BE2C (cell line): ENCODE data around the gene SLC22A16.

Source experiments
- DNase-seq: peaks from one replicate; pipeline ENCODE4 v3.0.0-alpha.2; 2020
- H3K27me3 ChIP-seq: fragments of 250-450 bp; sonication (Bioruptor Pico); 2 replicates; pipeline ENCODE4 v1.5.1; 2020; ENCODE audit warnings: mild to moderate bottlenecking
- H3K36me3 ChIP-seq: fragments of 250-450 bp; sonication (Bioruptor Pico); 2 replicates; pipeline ENCODE4 v1.5.1; 2020; ENCODE audit warnings: mild to moderate bottlenecking
- H3K4me1 ChIP-seq: fragments of 250-450 bp; sonication (Bioruptor Pico); 2 replicates; pipeline ENCODE4 v1.5.1; 2020
- H3K4me3 ChIP-seq: 2 replicates; pipeline ENCODE4 v1.5.1; 2011; ENCODE audit warnings: low read depth, low read length
- H3K9me3 ChIP-seq: fragments of 250-450 bp; sonication (Bioruptor Pico); 2 replicates; pipeline ENCODE4 v1.5.1; 2020
- CTCF ChIP-seq: IDR thresholded peaks from 2 replicates; pipeline ENCODE4 v1.5.1; 2012; ENCODE audit warnings: mild to moderate bottlenecking, low read depth, low read length

SLC22A16 gene

GRCh38 chr6:110430741-110431140, 45.7 kb downstream of the SLC22A16 start:
- Histone ChIP-seq H3K9me3 (no peaks in the 10 kb centered on the region), H3K4me3 (no peak overlapping the region), H3K36me3 (no peaks in the 10 kb centered on the region), H3K27me3 (peaks cover 9% of the 10 kb centered on the region), H3K4me1 (no peaks in the 10 kb centered on the region)
- no peak for TF ChIP-seq CTCF
- DNase-seq, result no peak

- no peaks in the 10 kb centered on the region for H3K9me3 ChIP-seq
- DNase-seq, result no peak
- H3K4me3 ChIP-seq, result no peak overlapping the region
- no peaks in the 10 kb centered on the region for H3K36me3 ChIP-seq
- H3K27me3 ChIP-seq, result peaks cover 14% of the 10 kb centered on the region
- no peak for TF ChIP-seq CTCF
- no peaks in the 10 kb centered on the region for H3K4me1 ChIP-seq
Observed at GRCh38 chr6:110430236-110430635, 46.2 kb downstream of the SLC22A16 start.

GRCh38 chr6:110428153-110428552, 48.3 kb downstream of the SLC22A16 start:
- no peak for TF ChIP-seq CTCF
- H3K36me3 ChIP-seq, result no peaks in the 10 kb centered on the region
- H3K27me3 ChIP-seq, result peaks cover 31% of the 10 kb centered on the region
- H3K4me1 ChIP-seq, result no peaks in the 10 kb centered on the region
- no peak for DNase-seq
- no peaks in the 10 kb centered on the region for H3K9me3 ChIP-seq
- H3K4me3 ChIP-seq, result no peak overlapping the region

- peaks cover 35% of the 10 kb centered on the region for H3K27me3 ChIP-seq
- no peak overlapping the region for H3K4me3 ChIP-seq
- no peak for DNase-seq
- no peaks in the 10 kb centered on the region for H3K36me3 ChIP-seq
- no peaks in the 10 kb centered on the region for H3K9me3 ChIP-seq
- TF ChIP-seq CTCF, result no peak
- no peaks in the 10 kb centered on the region for H3K4me1 ChIP-seq
Observed at GRCh38 chr6:110425816-110426215, 50.6 kb downstream of the SLC22A16 start.

- H3K4me3 ChIP-seq, result no peak overlapping the region
- H3K9me3 ChIP-seq, result no peaks in the 10 kb centered on the region
- no peak for DNase-seq
- peaks cover 32% of the 10 kb centered on the region for H3K27me3 ChIP-seq
- H3K36me3 ChIP-seq, result no peaks in the 10 kb centered on the region
- H3K4me1 ChIP-seq, result no peaks in the 10 kb centered on the region
- TF ChIP-seq CTCF, result no peak
Observed at GRCh38 chr6:110422444-110422822, 54.0 kb downstream of the SLC22A16 start.

GRCh38 chr6:110421749-110422443, 54.5 kb downstream of the SLC22A16 start:
- no peak overlapping the region for H3K4me3 ChIP-seq
- no peak for TF ChIP-seq CTCF
- DNase-seq, result no peak
- H3K4me1 ChIP-seq, result no peaks in the 10 kb centered on the region
- H3K9me3 ChIP-seq, result no peaks in the 10 kb centered on the region
- H3K36me3 ChIP-seq, result no peaks in the 10 kb centered on the region
- H3K27me3 ChIP-seq, result peaks cover 32% of the 10 kb centered on the region
